HG02840 (cell line): ENCODE results near the gene SNX25.
"Not testable (repeated sequence)": the region's sequence is repeated elsewhere in the genome, so short reads cannot be mapped to it uniquely, and the experiment has no call there.

Experiments used
- ATAC-seq: cut with Tn5 transposase; IDR thresholded peaks from one replicate; pipeline ENCODE4 v1.9.1; 2021; ENCODE audit warnings: mild to moderate bottlenecking, moderate library complexity, moderate number of reproducible peaks; ENCODE audit not compliant: unreplicated experiment, low FRiP score

The SNX25 gene

DNA sequence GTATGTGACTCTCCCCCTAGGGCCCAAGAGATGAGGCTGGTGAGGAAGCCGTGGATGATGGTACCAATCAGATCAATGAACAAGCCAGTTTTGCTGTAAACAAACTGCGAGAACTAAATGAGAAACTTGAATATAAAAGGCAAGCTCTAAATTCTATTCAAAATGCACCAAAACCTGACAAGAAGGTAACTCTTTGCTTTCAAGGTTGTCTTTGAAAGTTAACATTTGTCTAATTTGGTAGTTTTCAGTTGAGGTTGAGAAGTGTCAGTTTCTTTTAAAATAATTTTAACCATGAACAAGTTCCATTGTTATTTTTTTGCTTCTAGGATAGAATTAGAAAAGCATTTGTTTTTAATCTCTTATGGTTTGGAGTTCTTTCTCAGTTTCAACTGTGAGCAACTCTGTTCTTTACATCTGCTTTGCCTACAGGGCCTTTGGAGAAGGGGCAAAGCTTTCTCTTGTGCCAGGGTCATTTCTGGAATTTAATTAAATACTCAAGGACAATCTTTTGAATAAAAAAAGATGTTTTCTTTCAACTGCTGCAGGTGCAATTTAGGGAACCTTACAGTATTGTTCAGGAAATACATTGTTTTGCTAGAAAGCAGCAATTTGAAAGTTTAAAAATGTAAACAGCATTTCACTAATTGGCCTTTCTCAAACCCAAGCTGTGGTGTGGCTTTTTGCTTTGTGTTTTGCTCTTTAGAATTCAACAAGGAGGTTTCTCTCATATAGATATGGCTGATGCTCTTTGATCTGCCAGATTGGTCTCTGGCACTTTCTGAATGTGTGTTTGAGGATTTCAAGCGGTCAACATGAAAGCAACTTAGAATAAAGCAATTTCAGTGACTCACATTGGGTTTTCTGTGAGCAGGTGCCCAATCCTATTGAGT, 123.4 kb downstream of the SNX25 start:
- ATAC-seq = peak; percentile 60

GRCh38 chr4:185334326-185334725, 124.9 kb downstream of the SNX25 start:
- no peak for ATAC-seq

GRCh38 chr4:185335579-185335978, 126.2 kb downstream of the SNX25 start:
- no peak for ATAC-seq

DNA sequence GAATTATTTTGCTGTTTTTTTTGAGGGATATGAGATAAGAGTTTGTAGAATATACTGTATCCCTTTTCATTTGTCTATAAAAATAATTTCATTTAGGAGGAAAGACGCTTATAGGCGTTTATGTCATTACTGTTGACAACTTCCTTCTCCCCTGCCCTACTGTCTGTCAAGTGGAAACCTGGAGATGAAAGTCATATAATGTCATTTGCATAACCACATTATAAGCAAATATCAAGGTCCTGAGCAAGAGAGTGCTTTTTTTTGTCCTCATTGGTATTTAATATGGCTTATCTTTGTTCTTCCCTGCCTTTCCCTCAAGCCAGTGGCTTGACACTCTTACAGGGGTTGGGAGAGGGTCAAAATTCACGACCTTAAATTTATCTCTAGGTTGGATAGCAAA, 130.5 kb downstream of the SNX25 start:
- ATAC-seq = no peak

GRCh38 chr4:185341377-185341776, 132.0 kb downstream of the SNX25 start:
- no peak for ATAC-seq

DNA sequence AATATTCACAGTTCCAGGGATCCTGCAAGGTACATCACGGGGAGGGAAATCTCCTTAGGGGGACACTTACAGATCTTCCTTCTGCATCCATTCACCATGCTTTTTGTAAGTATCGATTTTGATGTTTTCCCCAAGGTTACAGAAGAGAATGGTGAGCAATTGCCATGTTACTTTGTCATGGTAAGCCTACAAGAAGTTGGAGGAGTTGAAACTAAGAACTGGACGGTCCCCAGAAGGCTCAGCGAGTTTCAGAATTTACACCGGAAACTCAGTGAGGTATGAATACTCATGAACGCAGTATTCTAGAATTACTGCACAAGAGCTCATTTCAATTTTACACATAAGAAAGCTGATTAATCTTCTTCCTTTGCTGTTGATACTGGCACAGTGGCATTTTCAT, 132.4 kb downstream of the SNX25 start:
- no peak for ATAC-seq

GRCh38 chr4:185343726-185344581, 134.6 kb downstream of the SNX25 start:
- no peak for ATAC-seq

DNA sequence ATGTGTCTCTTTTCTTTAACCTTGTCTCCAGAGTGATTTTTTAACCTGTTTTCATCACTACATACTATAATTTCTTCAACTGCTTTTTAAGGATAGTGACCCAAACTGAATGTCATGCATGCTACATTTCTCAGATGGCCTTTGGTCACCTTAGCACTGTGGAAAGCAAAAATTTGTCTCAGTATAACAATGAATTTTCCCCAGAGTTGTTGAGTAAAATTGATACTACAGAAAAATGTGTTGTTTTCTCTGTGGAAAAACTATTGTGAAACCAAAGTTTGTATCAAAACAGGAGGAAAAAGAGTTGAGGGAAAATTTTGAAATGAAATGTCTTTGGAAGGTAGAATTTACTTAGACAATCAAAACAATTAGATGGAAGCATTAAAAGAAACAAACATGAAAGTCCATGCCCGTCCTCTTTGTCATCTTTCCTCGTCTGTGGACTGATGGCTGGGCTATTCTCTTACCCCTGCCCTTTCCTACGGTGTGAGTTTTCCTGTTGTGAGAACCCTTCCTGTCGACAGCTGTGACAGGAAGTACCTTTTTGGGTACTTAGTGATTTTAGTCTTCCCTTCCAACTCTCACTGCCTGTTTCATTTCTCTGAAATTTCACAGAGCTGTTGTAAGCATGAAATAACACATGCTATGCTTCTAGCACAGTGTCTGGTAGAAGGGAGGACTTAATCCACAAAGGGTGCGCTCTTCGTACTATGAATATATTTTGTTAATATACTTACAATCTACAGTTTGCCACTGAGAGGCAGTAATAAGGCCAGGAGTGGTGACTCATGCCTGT, 135.5 kb downstream of the SNX25 start:
- ATAC-seq = peak; percentile 50

- no peak for ATAC-seq
Measured at GRCh38 chr4:185346975-185347601, 137.7 kb downstream of the SNX25 start.

GRCh38 chr4:185351691-185352090, 142.3 kb downstream of the SNX25 start:
- no peak for ATAC-seq

DNA sequence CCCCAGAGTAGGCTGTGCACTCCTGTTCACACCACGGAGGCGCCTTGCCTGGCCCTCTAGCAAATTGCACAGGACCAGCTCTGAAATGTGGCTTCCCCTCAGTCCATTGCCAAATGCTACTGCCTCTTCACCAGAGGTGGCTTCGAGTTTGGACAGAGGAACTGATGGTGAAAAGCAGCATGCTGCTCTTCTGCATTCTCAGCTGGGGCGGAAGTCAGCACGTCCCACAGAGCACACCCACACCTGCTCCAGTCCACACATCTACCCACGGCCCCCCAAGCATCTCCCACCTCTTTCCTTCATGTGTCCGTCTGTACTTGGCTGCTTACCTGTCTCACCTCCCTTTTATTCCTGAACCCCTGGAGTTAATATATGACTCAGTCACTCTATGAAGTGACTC, 142.8 kb downstream of the SNX25 start:
- ATAC-seq = no peak

DNA sequence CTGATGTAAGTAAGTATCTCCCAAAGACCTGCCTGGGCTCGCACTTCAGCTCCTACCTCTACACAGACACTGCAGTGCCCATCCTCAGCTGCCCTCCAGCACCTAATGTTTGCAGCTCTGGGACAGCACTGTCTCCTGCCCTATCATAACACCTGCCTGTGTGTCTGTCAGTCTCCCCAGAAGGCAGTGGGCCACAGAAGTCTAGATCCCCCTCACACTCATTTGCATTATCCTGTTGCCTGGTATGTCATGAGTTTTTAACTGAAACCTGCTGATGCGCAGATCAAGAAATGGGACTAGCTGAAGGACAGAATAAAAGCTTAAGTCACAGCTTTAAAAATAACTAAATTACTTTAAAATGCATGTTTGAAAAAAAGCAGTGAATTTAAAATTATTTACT, 143.3 kb downstream of the SNX25 start:
- no peak for ATAC-seq

DNA sequence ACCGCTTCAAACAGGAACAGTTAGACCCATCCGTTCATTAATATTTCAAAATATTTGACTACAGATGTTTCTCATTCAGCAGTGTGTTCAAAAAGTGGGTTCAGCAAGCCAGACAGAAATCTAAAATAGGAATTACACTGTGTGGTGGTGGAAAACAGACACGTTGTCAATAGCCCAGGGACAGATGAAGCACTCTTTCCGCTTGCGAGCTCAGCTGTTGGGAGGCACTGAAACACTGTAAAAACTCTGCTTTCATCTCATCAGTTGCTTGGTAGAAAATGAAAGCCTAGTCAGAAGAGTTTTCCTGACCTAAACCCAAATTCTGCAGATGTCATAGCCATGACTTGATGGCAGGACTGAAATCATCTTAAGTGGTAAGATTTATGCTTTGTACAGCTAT, 147.8 kb downstream of the SNX25 start:
- ATAC-seq = no peak

DNA sequence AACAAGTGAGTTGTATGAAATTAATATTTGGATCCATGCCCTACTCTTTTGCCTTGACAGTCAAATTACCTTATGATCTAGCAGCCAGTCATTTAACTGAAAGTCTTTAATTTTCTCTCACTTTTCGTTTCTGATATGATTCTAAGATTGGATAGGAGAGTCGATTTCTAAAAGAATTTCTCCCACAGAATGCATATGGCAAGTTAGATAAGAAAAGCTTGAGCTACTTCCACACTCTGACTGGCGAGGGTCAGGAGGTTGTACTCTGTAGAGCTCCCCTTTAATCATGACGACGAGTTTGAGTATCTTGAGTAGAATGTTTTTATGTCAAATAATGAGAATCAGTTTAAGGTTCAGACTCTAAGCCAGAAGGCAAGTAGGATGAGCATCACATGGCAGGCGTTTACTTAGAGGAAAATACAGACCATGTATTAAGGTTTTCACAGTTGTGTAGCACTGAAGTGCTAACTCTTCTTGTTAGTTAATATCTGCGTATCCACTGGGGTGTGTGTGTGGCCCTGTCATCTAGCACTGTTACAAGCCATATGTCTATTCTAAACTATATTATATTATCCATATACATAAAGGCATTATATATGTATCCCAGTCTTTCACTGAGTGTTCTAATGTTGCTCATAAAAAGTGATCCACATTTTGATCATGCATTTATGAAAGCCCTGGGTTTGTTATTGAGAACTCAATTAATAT, 148.5 kb downstream of the SNX25 start:
- no peak for ATAC-seq

- no peak for ATAC-seq
Measured at GRCh38 chr4:185358514-185358913, 149.1 kb downstream of the SNX25 start.

DNA sequence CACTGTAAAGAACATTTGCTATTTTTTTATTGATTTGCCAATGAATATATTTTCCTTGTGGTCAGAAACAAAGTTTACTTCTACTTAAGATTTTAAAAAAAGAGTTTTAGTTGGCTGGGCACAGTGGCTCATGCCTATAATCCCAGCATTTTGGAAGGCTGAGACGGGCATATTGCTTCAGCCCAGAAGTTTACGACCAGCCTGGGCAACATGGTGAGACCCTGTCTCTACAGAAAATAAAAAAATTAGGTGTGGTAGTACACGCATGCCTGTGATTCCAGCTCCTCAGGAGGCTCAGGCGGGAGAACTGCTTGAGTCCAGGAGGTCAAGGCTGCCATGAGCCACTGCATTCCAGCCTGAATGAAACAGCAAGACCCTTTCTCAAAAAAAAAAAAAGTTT, 149.6 kb downstream of the SNX25 start:
- no peak for ATAC-seq

DNA sequence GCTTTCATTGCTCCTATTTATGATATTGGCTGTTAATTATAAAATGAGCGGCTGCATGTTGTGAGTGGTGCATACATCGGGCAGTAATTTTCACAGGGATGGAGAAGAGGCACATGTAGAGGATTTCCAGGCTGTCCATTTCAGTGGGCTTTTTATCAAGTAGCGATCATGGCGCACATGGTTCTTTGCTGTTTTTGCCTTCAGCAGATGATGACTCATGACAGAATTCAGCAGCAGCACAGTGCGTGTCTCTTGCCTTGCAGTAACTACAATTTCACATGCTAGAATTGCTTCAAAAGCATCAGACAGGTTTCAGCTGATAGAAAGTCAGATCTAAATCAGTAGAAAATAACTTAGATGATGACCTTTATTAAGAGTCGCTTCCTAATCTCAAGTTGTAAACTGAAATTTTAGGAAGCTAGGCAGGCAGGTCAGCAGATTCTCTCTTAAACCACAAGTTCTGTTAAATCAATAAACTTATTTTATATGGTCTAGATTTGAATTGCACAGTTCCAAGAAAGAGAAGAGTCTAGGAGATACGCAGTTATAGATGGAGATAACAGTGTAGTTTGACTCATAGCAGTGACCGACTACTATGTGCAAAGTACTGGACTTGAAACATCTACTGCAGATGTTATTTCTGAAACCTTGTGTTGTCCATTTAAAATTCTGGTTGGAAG, 150.5 kb downstream of the SNX25 start:
- ATAC-seq = no peak

DNA sequence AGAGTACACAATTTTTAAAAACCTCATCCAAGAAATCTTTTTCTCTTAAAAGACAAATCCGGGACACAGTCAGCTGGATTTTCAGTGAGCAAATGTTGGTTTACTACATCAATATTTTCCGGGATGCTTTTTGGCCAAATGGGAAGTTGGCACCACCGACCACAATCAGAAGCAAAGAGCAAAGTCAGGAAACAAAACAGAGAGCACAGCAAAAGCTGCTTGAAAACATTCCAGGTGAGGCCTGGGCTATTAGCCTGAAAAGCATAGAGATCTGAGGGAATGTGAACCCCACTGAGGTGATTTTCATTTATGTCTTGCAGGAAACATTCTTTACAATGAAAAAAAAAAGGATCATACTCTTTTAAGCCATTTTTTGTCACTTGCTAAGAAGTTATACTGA, 152.5 kb downstream of the SNX25 start:
- ATAC-seq = no peak

GRCh38 chr4:185362570-185362969, 153.2 kb downstream of the SNX25 start:
- ATAC-seq = not testable (repeated sequence)
